ENCODE data around the gene SETD2.
A peak's percentile ranks its signal among the peaks of the same experiment; 100 is the strongest.

Gene SETD2

GRCh38 chr3:46996689-46997452 is 167.0 kb downstream of the SETD2 start:
- no peak for DNase-seq

DNA sequence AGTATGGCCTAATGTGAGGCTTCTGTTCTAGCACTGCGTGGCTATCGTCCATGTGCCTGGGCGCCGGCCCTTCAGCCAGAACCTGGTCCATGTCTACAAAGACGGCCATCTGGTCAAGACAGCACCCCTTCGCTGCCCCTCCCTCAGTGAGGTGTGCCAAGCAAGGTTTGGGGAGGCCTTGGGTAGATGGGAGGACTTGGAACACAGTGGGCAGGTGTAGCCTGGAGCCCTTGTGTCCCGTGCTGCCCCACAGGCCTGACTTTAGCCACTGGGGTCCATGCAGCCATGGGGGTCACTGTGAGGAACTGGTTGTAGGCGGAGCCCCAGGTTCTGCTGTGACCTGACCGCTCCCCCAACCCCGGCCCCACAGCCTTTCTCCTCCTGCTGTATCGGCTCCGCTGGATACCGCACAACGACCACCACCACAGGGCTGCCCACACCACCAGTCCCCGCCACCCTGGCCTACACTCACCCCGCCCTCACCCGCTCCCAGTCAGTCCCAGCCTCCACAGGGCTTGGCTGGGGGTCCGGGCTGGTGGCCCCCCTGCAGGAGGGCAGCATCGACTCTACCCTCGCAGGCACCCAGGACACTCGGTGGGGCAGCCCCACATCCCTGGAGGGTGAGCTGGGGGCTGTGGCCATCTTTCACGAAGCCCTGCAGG is 167.9 kb downstream of the SETD2 start:
- DNase-seq, result no peak

DNA sequence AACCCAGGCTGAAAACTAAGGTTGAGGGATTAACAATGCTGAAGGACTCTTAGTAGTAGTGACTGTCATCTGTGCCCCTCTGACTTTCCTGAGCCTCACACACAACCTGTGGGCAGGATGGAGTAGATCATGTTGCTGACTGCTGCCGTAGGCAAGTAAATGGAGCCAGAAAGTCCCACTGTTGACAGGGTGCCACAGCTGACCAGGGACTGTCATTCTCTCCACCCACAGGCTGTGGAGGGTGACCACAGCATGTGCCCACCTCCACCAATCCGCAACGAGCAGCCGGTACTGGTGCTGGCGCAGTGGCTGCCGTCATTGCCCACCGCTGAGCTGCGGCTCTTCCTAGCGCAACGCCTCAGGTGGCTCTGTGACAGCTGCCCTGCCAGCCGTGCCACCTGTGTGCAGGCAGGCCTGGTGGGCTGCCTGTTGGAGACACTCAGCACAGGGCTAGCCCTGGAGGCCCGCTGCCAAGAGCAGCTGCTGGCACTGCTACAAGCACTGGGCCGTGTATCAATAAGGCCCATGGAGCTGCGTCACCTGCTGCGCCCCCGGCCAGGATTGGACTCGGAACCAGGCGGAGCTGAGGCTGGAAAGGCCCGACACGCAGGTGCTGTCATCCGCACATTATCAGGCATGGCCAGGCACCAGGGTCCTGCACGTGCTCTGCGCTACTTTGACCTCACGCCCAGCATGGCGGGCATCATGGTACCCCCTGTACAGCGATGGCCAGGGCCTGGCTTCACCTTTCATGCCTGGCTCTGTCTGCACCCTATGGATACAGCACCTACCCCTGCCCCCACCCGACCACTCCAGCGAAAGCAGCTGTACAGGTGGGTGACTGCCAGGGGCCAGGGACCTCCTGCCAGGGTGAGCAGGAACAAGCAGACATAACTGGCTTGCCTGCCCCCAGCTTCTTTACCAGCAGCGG is 168.8 kb downstream of the SETD2 start:
- no peak for DNase-seq

GRCh38 chr3:46993986-46994385 is 169.9 kb downstream of the SETD2 start:
- no peak for DNase-seq

DNA sequence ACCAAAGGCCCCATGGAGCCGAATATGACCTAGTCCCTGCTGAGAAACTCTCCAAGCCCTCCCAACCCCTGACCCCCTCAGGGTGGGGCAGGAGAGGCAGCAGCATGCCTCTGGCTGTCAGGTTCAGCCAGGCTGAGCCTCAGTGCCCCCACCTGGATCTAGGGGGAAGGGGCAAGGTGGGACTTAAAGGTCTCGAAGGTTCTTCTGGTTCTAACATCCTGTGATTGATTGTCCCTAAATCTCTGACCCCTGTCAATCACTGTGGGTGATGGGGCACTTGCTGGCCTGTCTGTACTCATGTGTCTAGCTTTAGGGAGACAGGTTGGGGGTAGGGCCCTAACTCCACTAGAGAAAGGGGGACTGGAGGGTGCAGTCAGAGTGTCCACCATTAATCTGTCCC is 170.6 kb downstream of the SETD2 start:
- no peak for DNase-seq

- no peak for DNase-seq
Observed at GRCh38 chr3:46992231-46992630, 171.7 kb downstream of the SETD2 start.

GRCh38 chr3:46991406-46992165 is 172.3 kb downstream of the SETD2 start:
- DNase-seq, result no peak

- no peak for DNase-seq
Observed at GRCh38 chr3:46990573-46991374, 173.1 kb downstream of the SETD2 start.

GRCh38 chr3:46989146-46989810 is 174.6 kb downstream of the SETD2 start:
- no peak for DNase-seq

DNA sequence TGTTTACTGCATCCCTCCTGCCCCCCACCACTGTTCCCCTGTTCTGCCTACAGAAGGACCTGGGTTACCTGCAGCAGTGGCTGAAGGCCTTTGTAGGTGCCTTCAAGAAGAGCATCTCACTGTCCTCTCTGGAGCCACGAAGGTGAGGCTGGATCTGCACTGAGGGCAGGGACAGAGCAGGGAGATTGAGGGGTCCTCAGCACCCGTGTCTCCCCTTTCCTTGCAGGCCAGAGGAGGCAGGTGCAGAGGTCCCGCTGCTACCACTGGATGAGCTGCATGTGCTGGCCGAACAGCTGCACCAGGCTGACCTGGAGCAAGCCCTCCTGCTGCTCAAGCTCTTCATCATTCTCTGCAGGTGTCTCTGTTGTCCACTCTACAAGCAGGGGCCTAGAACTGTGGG is 175.3 kb downstream of the SETD2 start:
- DNase-seq, result no peak

- peak; percentile 94 for DNase-seq
Observed at GRCh38 chr3:46987743-46988401, 176.0 kb downstream of the SETD2 start.

GRCh38 chr3:46987319-46987742 is 176.6 kb downstream of the SETD2 start:
- DNase-seq, result no peak

- no peak for DNase-seq
Observed at GRCh38 chr3:46986782-46987310, 177.1 kb downstream of the SETD2 start.

DNA sequence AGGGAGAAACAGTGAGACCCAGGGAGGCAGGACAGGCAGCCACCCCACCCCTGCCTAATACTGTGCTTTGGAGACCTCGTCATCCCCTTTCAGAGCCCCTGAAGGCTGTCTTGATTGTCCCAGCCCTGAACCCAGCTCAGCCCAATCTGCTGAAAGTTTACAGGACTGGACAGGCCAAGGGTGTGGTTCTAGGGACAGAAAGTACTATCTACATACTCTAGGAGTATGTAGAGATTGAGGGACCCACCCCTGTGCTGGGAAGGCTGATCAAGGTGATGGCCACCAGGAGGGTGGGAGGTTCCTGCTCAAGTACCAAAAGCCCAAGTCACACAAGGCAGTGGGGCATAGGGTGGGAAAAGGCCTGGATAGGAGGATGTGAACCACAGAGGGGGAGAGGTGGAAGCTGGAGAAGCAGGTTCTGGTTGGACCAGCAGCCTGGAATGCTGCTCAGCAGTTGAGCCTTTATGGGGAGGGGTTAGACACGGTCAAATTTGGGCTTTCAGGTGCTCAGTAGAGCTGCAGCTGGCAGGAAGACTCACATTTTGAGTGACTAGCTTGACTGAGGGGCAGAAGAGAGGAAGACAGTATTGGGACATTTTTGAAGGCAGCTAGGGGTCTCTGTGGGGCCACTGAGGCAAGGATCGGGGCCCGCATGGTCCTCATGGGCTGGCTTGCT is 177.7 kb downstream of the SETD2 start:
- DNase-seq, result no peak

GRCh38 chr3:46985588-46985987 is 178.3 kb downstream of the SETD2 start:
- no peak for DNase-seq

DNA sequence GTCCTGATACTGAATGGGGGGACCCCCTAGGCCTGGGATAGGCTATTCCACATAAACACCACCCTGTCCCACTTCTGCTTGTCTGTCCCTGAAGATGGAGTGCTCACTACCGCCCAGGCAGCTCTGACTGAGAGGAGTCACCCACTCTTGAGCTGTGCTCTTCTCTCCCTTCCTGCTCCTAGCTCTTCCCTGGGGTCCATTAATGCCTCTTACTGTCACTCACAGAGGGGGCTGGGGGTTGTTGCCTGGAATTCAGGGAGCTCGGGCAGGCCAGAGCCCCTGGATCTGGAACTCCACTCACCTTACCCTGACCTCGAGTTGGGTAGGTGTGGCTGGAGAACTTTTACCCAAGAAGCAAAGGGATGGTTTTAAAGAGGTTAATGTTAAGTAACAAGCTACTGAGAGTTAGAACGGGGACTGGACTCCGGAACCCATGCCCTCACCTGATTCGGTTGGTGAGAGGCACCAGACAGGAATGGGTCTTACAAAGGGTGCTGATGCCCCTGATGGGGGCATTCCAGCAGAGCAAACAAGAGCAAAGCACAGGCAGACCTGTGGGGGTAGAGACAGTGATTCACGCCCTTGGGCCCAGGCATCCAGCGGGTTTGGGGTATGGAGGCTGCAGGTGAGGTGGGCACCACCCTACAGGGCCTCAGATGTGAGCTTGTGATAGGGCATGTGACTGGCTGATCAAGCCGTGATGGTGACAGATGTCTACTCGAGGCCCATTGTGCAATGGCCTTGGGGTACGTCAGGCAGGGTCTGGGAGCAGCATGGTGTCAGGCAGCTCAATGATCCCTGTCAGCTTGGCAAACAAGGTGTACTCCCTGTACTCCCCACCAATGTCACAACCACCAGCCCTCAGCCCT is 179.1 kb downstream of the SETD2 start:
- no peak for DNase-seq

- no peak for DNase-seq
Observed at GRCh38 chr3:46982546-46982945, 181.4 kb downstream of the SETD2 start.

DNA sequence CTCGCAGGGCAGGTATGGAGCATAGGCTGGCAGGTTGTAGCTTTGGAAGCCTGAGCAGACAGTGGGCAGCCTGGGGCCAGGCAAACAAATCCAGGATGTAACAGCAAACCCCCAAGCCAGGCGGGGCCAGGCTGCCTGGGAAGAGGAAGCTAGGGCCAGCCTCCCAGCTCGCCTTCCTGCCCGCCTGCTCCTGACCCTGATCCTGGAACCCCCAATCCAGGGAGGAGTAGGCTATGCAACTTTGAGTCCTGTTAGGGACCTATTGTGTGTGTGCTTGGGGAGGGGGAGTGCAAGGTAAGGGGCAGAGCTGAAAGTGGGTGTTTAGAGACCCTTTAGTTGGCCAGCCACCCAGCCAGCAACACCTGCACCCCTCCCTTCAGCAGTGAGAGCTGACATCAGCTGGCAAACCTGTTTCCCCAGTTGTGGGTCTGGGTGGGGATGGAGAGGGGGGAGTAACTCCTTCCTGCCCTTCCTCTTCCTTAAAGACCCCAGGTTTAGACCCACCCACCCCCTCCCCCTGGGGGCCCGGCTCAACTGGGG is 181.9 kb downstream of the SETD2 start:
- no peak for DNase-seq

All from activated effector memory CD4-positive, alpha-beta T cell treated with Interleukin-2 at 50 U/mL for 16 hours (primary cell).